Left ventricle myocardium inferior (tissue), 1 donor: ENCODE data around the gene ZNF385B. TPM values are rescaled to one million over a fixed set of nuclear protein-coding genes. Genes with fewer than 3 reads are reported as not detected.

Experiments used
- DNase-seq: peaks from one replicate; pipeline ENCODE4 v3.0.0-alpha.2; 2020
- H3K27ac ChIP-seq: fragments of 200-600 bp; replicated peaks from 2 replicates; pipeline ENCODE4 v1.8.0; 2021
- H3K27me3 ChIP-seq: fragments of 200-600 bp; 2 replicates; pipeline ENCODE4 v1.8.0; 2021; ENCODE audit warnings: low read depth
- H3K36me3 ChIP-seq: fragments of 200-600 bp; 2 replicates; pipeline ENCODE4 v1.8.0; 2021
- H3K4me1 ChIP-seq: fragments of 200-600 bp; 2 replicates; pipeline ENCODE4 v1.8.0; 2021
- H3K4me3 ChIP-seq: fragments of 200-600 bp; 2 replicates; pipeline ENCODE4 v1.8.0; 2021; ENCODE audit warnings: mild to moderate bottlenecking, moderate library complexity
- H3K9me3 ChIP-seq: fragments of 200-600 bp; replicated peaks from 2 replicates; pipeline ENCODE4 v1.8.0; 2021
- intact Hi-C: fragments of 100-400 bp; cut with micrococcal nuclease; formaldehyde crosslinking; loops from one replicate; pipeline ENCODE4 v1.11.0; 2022
- total RNA-seq: library from RNA; stranded (reverse); fragmentation: NEBNext Ultra II Directional; extraction: Animal tissue kit (Norgen Biotek cat#: 25700); gene quantifications from one replicate; pipeline ENCODE4 v1.2.1, GENCODE V29; 2021
- TF ChIP-seq, protein P1 (sequence below): fragments of 200-600 bp; IDR thresholded peaks from 2 replicates; pipeline ENCODE4 v1.8.0; 2021; ENCODE audit warnings: antibody characterized with exemption, mild to moderate bottlenecking, borderline replicate concordance
- donor health status: DM: no; HTN: yes; CAD: no; lungs with severe emphysema.

The ZNF385B gene
- total RNA-seq, 1 donor from 2014 or later = 0.14 TPM

DNA sequence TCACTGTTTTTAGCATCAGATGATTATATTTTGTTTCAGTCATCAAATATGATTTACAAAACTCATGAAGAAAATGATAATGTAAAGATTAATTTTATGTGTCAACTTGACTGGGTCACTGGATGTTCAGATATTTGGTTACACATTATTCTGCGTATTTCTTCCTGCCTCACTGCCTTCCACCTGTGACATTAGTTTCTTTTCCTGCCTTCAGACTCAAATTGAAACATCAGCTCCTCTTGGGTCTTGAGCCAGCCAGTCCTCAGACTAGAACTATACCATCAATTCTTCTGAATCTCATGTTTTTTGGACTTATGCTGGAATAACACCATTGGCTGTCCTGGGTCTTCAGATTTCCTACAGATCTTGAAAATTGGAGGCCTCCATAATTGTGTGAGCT lies 96.7 kb downstream of the ZNF385B start:
- no peaks in the 10 kb centered on the region for H3K27me3 ChIP-seq
- no peak overlapping the region for H3K4me3 ChIP-seq
- intact Hi-C loops = no loop called here
- TF ChIP-seq, protein P1, sequence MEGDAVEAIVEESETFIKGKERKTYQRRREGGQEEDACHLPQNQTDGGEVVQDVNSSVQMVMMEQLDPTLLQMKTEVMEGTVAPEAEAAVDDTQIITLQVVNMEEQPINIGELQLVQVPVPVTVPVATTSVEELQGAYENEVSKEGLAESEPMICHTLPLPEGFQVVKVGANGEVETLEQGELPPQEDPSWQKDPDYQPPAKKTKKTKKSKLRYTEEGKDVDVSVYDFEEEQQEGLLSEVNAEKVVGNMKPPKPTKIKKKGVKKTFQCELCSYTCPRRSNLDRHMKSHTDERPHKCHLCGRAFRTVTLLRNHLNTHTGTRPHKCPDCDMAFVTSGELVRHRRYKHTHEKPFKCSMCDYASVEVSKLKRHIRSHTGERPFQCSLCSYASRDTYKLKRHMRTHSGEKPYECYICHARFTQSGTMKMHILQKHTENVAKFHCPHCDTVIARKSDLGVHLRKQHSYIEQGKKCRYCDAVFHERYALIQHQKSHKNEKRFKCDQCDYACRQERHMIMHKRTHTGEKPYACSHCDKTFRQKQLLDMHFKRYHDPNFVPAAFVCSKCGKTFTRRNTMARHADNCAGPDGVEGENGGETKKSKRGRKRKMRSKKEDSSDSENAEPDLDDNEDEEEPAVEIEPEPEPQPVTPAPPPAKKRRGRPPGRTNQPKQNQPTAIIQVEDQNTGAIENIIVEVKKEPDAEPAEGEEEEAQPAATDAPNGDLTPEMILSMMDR = no peak
- H3K36me3 ChIP-seq = no peaks in the 10 kb centered on the region
- peaks cover 4% of the 10 kb centered on the region for H3K4me1 ChIP-seq
- peaks cover 21% of the 10 kb centered on the region for H3K9me3 ChIP-seq
- H3K27ac ChIP-seq = no peak overlapping the region
- no peak for DNase-seq

DNA sequence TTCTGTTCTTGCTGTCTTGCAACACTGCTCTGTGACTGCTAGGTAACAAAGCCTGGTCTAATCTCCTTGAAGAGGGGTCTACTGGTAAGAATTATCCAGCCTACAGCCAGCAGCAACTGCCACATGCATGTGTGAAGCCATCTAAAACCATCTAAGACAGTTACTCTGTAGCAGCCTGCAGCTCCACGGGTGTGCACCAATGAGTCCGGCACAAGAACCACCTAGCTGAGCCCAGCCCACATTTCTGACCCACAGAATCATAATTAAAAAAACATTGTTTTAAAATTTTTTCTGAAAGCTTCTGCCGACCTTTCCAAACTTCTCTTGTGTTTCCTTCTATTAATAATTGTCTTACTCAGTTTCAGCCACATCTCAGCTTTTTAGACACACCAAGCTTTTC lies 102.8 kb downstream of the ZNF385B start:
- no peak overlapping the region for H3K4me3 ChIP-seq
- no peak for DNase-seq
- intact Hi-C loops = no loop called here
- H3K27ac ChIP-seq = no peak overlapping the region
- H3K4me1 ChIP-seq = no peaks in the 10 kb centered on the region
- H3K9me3 ChIP-seq = peaks cover 36% of the 10 kb centered on the region
- TF ChIP-seq, protein P1 = no peak
- H3K27me3 ChIP-seq = no peaks in the 10 kb centered on the region
- H3K36me3 ChIP-seq = no peaks in the 10 kb centered on the region

- H3K27me3 ChIP-seq = peaks cover 11% of the 10 kb centered on the region
- no peaks in the 10 kb centered on the region for H3K36me3 ChIP-seq
- no peak overlapping the region for H3K27ac ChIP-seq
- no peak overlapping the region for H3K4me3 ChIP-seq
- DNase-seq = no peak
- intact Hi-C loops = no loop called here
- peaks cover 3% of the 10 kb centered on the region for H3K9me3 ChIP-seq
- TF ChIP-seq, protein P1 = peak; percentile 71
- no peaks in the 10 kb centered on the region for H3K4me1 ChIP-seq
These were observed 110.1 kb downstream of the ZNF385B start for GRCh38 chr2:179751163-179751809.

- DNase-seq = no peak
- Histone ChIP-seq H3K27me3 (peaks cover 28% of the 10 kb centered on the region), H3K4me3 (no peak overlapping the region), H3K36me3 (no peaks in the 10 kb centered on the region), H3K27ac (no peak overlapping the region), H3K9me3 (peaks cover 3% of the 10 kb centered on the region), H3K4me1 (peaks cover 4% of the 10 kb centered on the region)
- intact Hi-C loops = loop anchor here (10.0 kb wide), 1 partner anchor 324 kb away; no protein-coding TSS in a partner anchor
- TF ChIP-seq, protein P1 = no peak
These were observed 112.2 kb downstream of the ZNF385B start for GRCh38 chr2:179749210-179749609.

DNA sequence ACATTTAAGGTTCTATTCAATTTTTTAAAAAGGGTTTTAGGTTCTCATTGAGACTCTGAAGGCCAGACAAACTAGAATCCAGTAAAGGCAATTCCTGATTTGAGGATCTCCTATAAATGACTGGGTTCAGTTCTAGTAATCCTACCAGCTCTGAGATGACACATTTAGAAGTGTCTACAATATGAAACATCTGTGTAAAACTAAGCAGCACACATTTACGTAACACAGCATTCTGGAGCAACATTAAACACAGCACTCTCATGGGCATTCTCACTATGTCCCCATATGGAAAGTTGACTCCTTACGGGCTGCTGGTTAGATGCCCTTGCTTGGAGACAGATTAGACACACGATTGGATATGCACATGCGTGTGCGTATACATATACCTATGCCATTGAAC lies 114.4 kb downstream of the ZNF385B start:
- intact Hi-C loops = loop anchor here (10.0 kb wide), 1 partner anchor 322 kb away; no protein-coding TSS in a partner anchor
- TF ChIP-seq, protein P1 = no peak
- H3K4me3 ChIP-seq = no peak overlapping the region
- peaks cover 30% of the 10 kb centered on the region for H3K27me3 ChIP-seq
- no peak overlapping the region for H3K27ac ChIP-seq
- H3K36me3 ChIP-seq = no peaks in the 10 kb centered on the region
- peaks cover 4% of the 10 kb centered on the region for H3K4me1 ChIP-seq
- DNase-seq = no peak
- H3K9me3 ChIP-seq = no peaks in the 10 kb centered on the region
